ENCODE data around the gene KCNH8. TPM values are rescaled to one million over a fixed set of nuclear protein-coding genes. Genes with fewer than 3 reads are reported as not detected.
"Not testable (repeated sequence)": the region's sequence is repeated elsewhere in the genome, so short reads cannot be mapped to it uniquely, and the experiment has no call there.

Gene KCNH8
- total RNA-seq, 1 experiment from 2014 or later, result 0.04 TPM

- DNase-seq (ENCODE audit: low spot score), result no peak
Observed at GRCh38 chr3:19173945-19174344, 25.6 kb downstream of the KCNH8 start.

GRCh38 chr3:19183584-19183983 lies 35.3 kb downstream of the KCNH8 start:
- no peak for DNase-seq (ENCODE audit: low spot score)

- no peak for DNase-seq (ENCODE audit: low spot score)
Observed at GRCh38 chr3:19190126-19190525, 41.8 kb downstream of the KCNH8 start.

GRCh38 chr3:19190602-19191001 lies 42.3 kb downstream of the KCNH8 start:
- peak; percentile 1 for DNase-seq (ENCODE audit: low spot score)

GRCh38 chr3:19199131-19199530 lies 50.8 kb downstream of the KCNH8 start:
- no peak for DNase-seq (ENCODE audit: low spot score)

- no peak for DNase-seq (ENCODE audit: low spot score)
Observed at GRCh38 chr3:19202303-19202702, 54.0 kb downstream of the KCNH8 start.

GRCh38 chr3:19202754-19203153 lies 54.4 kb downstream of the KCNH8 start:
- no peak for DNase-seq (ENCODE audit: low spot score)

- DNase-seq (ENCODE audit: low spot score), result no peak
Observed at GRCh38 chr3:19206540-19206939, 58.2 kb downstream of the KCNH8 start.

- no peak for DNase-seq (ENCODE audit: low spot score)
Observed at GRCh38 chr3:19213603-19214220, 65.4 kb downstream of the KCNH8 start.

GRCh38 chr3:19215427-19215826 lies 67.1 kb downstream of the KCNH8 start:
- DNase-seq (ENCODE audit: low spot score), result no peak

GRCh38 chr3:19216669-19217337 lies 68.5 kb downstream of the KCNH8 start:
- peak; percentile 1 for DNase-seq (ENCODE audit: low spot score)

GRCh38 chr3:19220311-19220710 lies 72.0 kb downstream of the KCNH8 start:
- no peak for DNase-seq (ENCODE audit: low spot score)

GRCh38 chr3:19221081-19221480 lies 72.8 kb downstream of the KCNH8 start:
- no peak for DNase-seq (ENCODE audit: low spot score)

GRCh38 chr3:19226479-19226878 lies 78.2 kb downstream of the KCNH8 start:
- no peak for DNase-seq (ENCODE audit: low spot score)

- no peak for DNase-seq (ENCODE audit: low spot score)
Observed at GRCh38 chr3:19228167-19228566, 79.9 kb downstream of the KCNH8 start.

GRCh38 chr3:19229086-19229485 lies 80.8 kb downstream of the KCNH8 start:
- DNase-seq (ENCODE audit: low spot score), result no peak

GRCh38 chr3:19229881-19230280 lies 81.6 kb downstream of the KCNH8 start:
- not testable (repeated sequence) for DNase-seq (ENCODE audit: low spot score)

GRCh38 chr3:19231792-19232461 lies 83.6 kb downstream of the KCNH8 start:
- DNase-seq (ENCODE audit: low spot score), result no peak

GRCh38 chr3:19232566-19232965 lies 84.3 kb downstream of the KCNH8 start:
- DNase-seq (ENCODE audit: low spot score), result no peak

- not testable (repeated sequence) for DNase-seq (ENCODE audit: low spot score)
Observed at GRCh38 chr3:19233882-19234784, 85.8 kb downstream of the KCNH8 start.

GRCh38 chr3:19248143-19248542 lies 99.8 kb downstream of the KCNH8 start:
- no peak for DNase-seq (ENCODE audit: low spot score)

GRCh38 chr3:19248767-19249166 lies 100.5 kb downstream of the KCNH8 start:
- DNase-seq (ENCODE audit: low spot score), result no peak
